ENCODE results near the gene CROCC. TPM values are rescaled to one million over a fixed set of nuclear protein-coding genes. Genes with fewer than 3 reads are reported as not detected.

Gene CROCC
- total RNA-seq, 1 donor: 13.8 TPM

GRCh38 chr1:16986113-16986512 is 64.4 kb downstream of the CROCC start:
- no peak for DNase-seq (ENCODE audit: low read depth)
- H3K4me3 ChIP-seq (ENCODE audit: low read depth, low read length): no peak overlapping the region
- no peak for TF ChIP-seq CTCF (IDR thresholded peaks at IDR 0.05; ENCODE audit: insufficient read depth, low read depth, low read length)

GRCh38 chr1:16986560-16986959 is 64.8 kb downstream of the CROCC start:
- no peak for DNase-seq (ENCODE audit: low read depth)
- no peak for TF ChIP-seq CTCF (IDR thresholded peaks at IDR 0.05; ENCODE audit: insufficient read depth, low read depth, low read length)
- H3K4me3 ChIP-seq (ENCODE audit: low read depth, low read length): no peak overlapping the region

GRCh38 chr1:16986962-16987361 is 65.2 kb downstream of the CROCC start:
- H3K4me3 ChIP-seq (ENCODE audit: low read depth, low read length): no peak overlapping the region
- no peak for DNase-seq (ENCODE audit: low read depth)
- TF ChIP-seq CTCF (IDR thresholded peaks at IDR 0.05; ENCODE audit: insufficient read depth, low read depth, low read length): peak; percentile 42

GRCh38 chr1:16988210-16988609 is 66.5 kb downstream of the CROCC start:
- H3K4me3 ChIP-seq (ENCODE audit: low read depth, low read length): no peak overlapping the region
- TF ChIP-seq CTCF (IDR thresholded peaks at IDR 0.05; ENCODE audit: insufficient read depth, low read depth, low read length): no peak
- DNase-seq (ENCODE audit: low read depth): no peak

GRCh38 chr1:16989676-16990391 is 68.1 kb downstream of the CROCC start:
- no peak for DNase-seq (ENCODE audit: low read depth)
- no peak for TF ChIP-seq CTCF (IDR thresholded peaks at IDR 0.05; ENCODE audit: insufficient read depth, low read depth, low read length)

GRCh38 chr1:16991571-16991970 is 69.8 kb downstream of the CROCC start:
- H3K4me3 ChIP-seq (ENCODE audit: low read depth, low read length): no peak overlapping the region
- TF ChIP-seq CTCF (IDR thresholded peaks at IDR 0.05; ENCODE audit: insufficient read depth, low read depth, low read length): no peak
- DNase-seq (ENCODE audit: low read depth): no peak

More at GRCh38 chr1:16989676-16990391, 68.1 kb downstream of the CROCC start:
- no peak overlapping the region for H3K4me3 ChIP-seq (ENCODE audit: low read depth, low read length)

GRCh38 chr1:16992102-16992501 is 70.4 kb downstream of the CROCC start:
- no peak for TF ChIP-seq CTCF (IDR thresholded peaks at IDR 0.05; ENCODE audit: insufficient read depth, low read depth, low read length)
- H3K4me3 ChIP-seq (ENCODE audit: low read depth, low read length): no peak overlapping the region
- DNase-seq (ENCODE audit: low read depth): no peak

All from fibroblast of villous mesenchyme (primary cell).